ENCODE measurements around the gene SFSWAP. TPM values are rescaled to one million over a fixed set of nuclear protein-coding genes. Genes with fewer than 3 reads are reported as not detected.

SFSWAP gene
- total and polyA plus RNA-seq, 4 donors: 6.1 to 21.6 (median 10.1) TPM

- no peak for DNase-seq (ENCODE audit: low spot score)
- H3K4me3 ChIP-seq (ENCODE audit: low read depth in 1 of 3, low read length in 3 of 3): no peak overlapping the region
- no peak for TF ChIP-seq FOXA2 (IDR thresholded peaks at IDR 0.05)
- TF ChIP-seq YY1 (IDR thresholded peaks at IDR 0.05): no peak
- TF ChIP-seq CTCF (IDR thresholded peaks at IDR 0.05; ENCODE audit: low read depth, low read length, missing input control): no peak
- no peak for TF ChIP-seq NR2F2 (IDR thresholded peaks at IDR 0.05)
- no peak for TF ChIP-seq HNF4A (conservative IDR thresholded peaks at IDR 0.05)
- no peak for TF ChIP-seq TAF1 (conservative IDR thresholded peaks at IDR 0.05)
- no peak for TF ChIP-seq ZBTB33 (IDR thresholded peaks at IDR 0.05)
- no peak for TF ChIP-seq ATF3 (IDR thresholded peaks at IDR 0.05)
- no peak for TF ChIP-seq MAX (IDR thresholded peaks at IDR 0.05)
- no peak for TF ChIP-seq RAD21 (IDR thresholded peaks at IDR 0.05)
- no peak for TF ChIP-seq EGR1 (IDR thresholded peaks at IDR 0.05; ENCODE audit: low read depth in 2 of 2)
- TF ChIP-seq JUND (IDR thresholded peaks at IDR 0.05): no peak
- no peak for TF ChIP-seq GABPA (IDR thresholded peaks at IDR 0.05 in 1 of 2, conservative IDR thresholded peaks at IDR 0.05 in 1 of 2)
- no peaks in the 10 kb centered on the region for H3K27me3 ChIP-seq (ENCODE audit: control insufficient read depth in 4 of 4, insufficient read depth in 4 of 4, low read length in 3 of 4)
- no peaks in the 10 kb centered on the region for H3K4me1 ChIP-seq (ENCODE audit: control insufficient read depth in 4 of 4, insufficient read depth in 4 of 4, low read length in 3 of 4)
- H3K9ac ChIP-seq (ENCODE audit: low read depth in 1 of 2, low read length in 2 of 2): no peak overlapping the region
- H3K36me3 ChIP-seq (ENCODE audit: control insufficient read depth in 4 of 4, insufficient read depth in 3 of 4, low read depth in 1 of 4, low read length in 3 of 4): peaks cover 11 to 85% (median 43%) of the 10 kb centered on the region in 4 donors
- H3K27ac ChIP-seq (ENCODE audit: low read depth in 1 of 2, low read length in 2 of 2): no peak overlapping the region
- H3K9me3 ChIP-seq (ENCODE audit: control insufficient read depth in 4 of 4, low read length in 3 of 4): no peaks in the 10 kb centered on the region
- 94% methylated on average over 11 of the region's 11 CpGs for WGBS
These were observed 41.6 kb downstream of the SFSWAP start for GRCh38 chr12:131752451-131752850.

DNA sequence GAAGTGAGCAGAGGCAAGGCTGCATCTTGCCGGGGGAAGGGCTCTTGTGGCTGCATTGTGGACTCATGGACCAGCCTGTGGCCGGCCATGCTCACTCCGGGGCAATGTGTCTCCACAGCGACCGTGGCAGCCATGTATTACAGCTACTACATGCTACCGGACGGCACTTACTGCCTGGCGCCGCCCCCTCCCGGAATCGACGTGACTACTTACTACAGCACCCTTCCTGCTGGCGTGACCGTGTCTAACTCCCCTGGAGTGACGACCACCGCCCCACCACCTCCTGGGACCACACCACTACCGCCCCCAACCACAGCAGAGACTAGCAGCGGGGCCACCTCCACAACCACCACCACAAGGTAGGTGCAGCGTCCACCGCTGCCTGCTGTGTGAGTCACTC lies 42.1 kb downstream of the SFSWAP start:
- 96% methylated on average over 20 of the region's 20 CpGs for WGBS
- H3K9me3 ChIP-seq (ENCODE audit: control insufficient read depth in 4 of 4, low read length in 3 of 4): no peaks in the 10 kb centered on the region
- no peak for DNase-seq (ENCODE audit: low spot score)
- H3K36me3 ChIP-seq (ENCODE audit: control insufficient read depth in 4 of 4, insufficient read depth in 3 of 4, low read depth in 1 of 4, low read length in 3 of 4): peaks cover 11 to 85% (median 45%) of the 10 kb centered on the region in 4 donors
- H3K4me3 ChIP-seq (ENCODE audit: low read depth in 1 of 3, low read length in 3 of 3): no peak overlapping the region
- no peaks in the 10 kb centered on the region for H3K4me1 ChIP-seq (ENCODE audit: control insufficient read depth in 4 of 4, insufficient read depth in 4 of 4, low read length in 3 of 4)
- no peaks in the 10 kb centered on the region for H3K27me3 ChIP-seq (ENCODE audit: control insufficient read depth in 4 of 4, insufficient read depth in 4 of 4, low read length in 3 of 4)
- TF ChIP-seq EGR1 (IDR thresholded peaks at IDR 0.05; ENCODE audit: low read depth in 2 of 2): no peak
- no peak for TF ChIP-seq ZBTB33 (IDR thresholded peaks at IDR 0.05)
- no peak overlapping the region for H3K27ac ChIP-seq (ENCODE audit: low read depth in 1 of 2, low read length in 2 of 2)
- H3K9ac ChIP-seq (ENCODE audit: low read depth in 1 of 2, low read length in 2 of 2): no peak overlapping the region
